GM21529 (cell line): ENCODE measurements around the gene SEMA3C.

Source experiments
- ATAC-seq: cut with Tn5 transposase; IDR thresholded peaks from one replicate; pipeline ENCODE4 v1.9.1; 2021; ENCODE audit not compliant: unreplicated experiment

Gene SEMA3C

GRCh38 chr7:80890426-80891258, 28.2 kb downstream of the SEMA3C start:
- no peak for ATAC-seq

- ATAC-seq = no peak
These were observed 29.3 kb downstream of the SEMA3C start for GRCh38 chr7:80889525-80889924.

DNA sequence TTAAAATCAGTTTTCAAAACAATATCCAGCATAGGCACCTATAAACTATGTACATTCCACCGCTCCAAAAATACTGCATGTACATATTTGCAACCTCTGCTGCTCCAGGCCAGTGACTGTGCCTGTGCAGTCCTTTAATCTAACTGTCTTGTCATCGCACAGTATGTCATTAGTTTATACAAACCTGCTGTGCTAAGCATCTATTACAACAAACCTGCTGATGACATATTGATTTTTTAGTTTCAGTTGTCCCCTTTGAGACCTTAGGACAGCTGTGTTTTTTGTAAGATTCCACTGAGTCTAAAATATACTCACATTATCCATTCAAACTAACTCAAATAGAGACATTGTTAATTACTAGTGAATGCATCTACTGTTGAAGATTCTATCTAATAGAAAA, 33.1 kb downstream of the SEMA3C start:
- ATAC-seq = no peak

DNA sequence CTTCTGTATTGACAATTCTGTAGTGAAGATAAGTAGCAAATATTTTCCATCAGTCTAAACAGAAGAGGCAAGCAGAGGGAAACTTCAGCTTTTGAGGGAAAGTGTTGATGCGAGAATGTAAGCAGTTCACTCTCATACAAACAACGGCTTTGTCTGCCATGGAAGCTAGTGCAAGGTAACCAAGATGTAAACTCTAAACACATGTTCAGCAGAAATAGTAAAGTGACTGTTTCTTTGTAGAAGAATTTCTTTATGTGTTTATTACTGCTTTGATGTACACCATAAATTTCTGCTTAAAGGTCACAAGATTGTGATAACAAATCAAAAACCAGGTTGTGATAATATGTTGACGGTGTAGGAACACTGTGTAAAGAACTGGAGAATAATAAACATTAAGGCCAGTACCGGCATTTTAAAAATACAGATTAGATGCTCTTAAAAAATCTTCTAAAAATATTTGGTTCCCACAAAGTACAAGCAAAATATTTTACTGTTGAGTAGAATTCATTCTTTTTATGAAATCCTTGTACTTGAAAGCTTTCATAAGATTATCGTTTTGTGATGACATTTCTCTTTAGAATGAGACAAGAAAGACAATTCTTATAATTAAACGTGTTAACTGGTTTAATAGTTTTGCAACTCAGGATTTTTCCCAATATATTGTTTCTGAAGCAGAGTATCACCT, 34.2 kb downstream of the SEMA3C start:
- no peak for ATAC-seq

DNA sequence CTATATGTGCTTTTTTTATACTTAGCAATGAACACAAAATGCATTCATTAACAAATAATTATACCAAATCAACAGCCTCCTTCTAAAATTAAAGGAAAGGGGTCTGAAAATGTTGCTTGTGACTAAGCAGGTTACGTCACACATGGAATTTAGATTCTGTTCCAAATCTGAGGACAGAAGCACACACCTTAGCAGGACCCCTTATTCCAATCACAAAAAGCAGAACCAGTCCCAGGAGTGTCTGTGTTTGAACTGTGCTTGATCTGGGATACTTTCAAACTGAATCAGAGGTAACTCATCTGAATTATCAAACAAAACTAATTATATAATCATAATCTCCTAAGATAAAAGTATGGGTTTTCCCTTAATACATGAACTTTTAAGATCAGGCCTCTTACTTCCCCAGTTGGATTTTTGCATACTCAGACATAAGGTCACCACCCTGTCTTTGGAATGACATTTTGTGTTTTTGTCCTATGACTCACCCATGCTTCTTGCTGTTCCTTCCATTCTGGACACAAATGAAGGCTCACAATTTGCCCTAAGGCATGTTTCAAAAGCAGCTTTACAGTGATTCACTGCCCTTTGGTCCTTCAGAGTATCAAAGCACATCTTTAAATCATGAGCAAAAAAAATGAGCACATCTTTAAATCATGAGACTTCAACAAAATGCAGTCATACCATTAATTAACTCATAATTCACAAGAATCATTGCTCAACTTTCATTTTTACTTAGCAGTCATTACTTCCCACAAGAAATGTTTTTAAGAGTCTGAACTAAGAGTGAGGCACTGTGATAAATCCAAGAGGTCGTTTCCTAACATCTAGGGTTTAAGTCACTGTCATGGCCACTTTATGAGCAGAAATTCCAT, 35.5 kb downstream of the SEMA3C start:
- no peak for ATAC-seq

DNA sequence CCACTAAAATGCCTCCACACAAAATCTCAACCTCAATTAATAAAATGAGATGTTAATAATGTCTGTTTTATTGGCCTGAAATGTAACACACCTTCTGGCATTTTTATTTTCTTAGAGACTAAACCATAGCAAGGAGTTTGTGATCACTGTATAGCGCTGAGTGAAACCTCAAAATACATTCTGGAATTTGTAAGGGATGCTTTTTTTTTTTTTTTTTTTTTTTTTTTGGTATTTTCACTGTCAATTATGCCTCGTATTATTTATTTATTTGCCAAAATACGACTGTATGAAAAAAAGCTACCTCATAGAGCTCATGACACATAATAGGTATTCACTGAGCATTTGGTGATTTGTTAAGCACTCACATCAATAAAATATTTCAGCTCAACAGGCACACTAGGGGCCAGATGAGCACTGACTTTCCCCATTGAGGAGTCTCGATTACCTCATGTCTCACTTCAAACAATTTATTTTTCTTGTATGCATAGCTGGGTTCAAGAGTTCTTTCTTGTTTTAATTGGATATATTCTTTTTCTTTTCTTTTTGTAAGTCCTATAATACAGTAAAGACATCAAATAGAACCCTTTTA, 36.5 kb downstream of the SEMA3C start:
- no peak for ATAC-seq

GRCh38 chr7:80881351-80881900, 37.4 kb downstream of the SEMA3C start:
- ATAC-seq = no peak

- ATAC-seq = no peak
These were observed 39.0 kb downstream of the SEMA3C start for GRCh38 chr7:80879849-80880248.

- no peak for ATAC-seq
These were observed 41.9 kb downstream of the SEMA3C start for GRCh38 chr7:80876894-80877414.

DNA sequence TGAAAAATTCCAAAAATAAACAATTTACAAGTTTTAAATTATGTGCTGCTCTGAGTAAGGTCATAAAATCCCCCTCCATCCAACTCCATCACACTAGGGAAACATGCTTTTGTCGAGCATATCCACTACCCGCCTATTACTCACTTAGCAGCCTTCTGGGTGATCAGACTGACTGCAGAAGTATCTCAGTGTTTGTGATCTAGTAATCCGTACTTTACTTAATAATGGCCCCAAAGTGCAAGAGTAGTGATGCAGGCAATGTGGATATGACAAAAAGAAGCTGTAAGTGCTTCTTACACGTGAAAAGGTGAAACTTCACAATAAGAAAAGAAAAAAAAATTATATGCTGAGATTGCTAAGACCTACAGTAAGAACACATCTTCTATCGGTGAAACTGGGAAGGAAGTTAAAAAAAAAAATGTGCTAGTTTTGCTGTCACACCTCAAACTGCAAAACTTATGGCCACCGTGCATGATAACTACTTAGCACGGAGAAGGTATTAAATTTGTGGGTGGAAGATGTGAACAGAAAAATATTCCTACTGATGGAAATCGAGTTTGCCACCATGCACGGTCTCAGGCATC, 43.2 kb downstream of the SEMA3C start:
- no peak for ATAC-seq

- ATAC-seq = no peak
These were observed 45.7 kb downstream of the SEMA3C start for GRCh38 chr7:80873140-80873539.

- ATAC-seq = no peak
These were observed 47.6 kb downstream of the SEMA3C start for GRCh38 chr7:80871228-80871627.

DNA sequence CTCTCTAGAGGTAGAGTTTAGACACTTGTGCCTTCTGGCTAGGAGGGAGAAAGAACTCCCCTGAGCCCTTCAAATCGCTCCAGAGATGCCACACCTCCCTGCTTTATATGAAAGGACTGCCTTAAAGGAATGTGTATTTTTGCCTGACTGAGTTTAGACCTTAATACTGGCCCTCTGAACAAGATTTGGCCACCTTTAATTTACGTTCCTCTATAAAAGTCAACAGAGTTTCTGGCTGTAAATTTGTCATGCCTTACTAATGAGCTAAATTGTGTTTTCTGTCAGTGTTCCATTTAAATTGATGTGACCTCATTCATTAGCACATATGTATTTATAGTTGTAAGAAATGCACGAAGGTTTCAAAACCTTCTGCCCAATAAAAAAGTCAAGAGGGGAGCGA, 48.0 kb downstream of the SEMA3C start:
- ATAC-seq = no peak

- no peak for ATAC-seq
These were observed 48.8 kb downstream of the SEMA3C start for GRCh38 chr7:80869821-80870751.

- ATAC-seq = no peak
These were observed 49.6 kb downstream of the SEMA3C start for GRCh38 chr7:80869106-80869784.

DNA sequence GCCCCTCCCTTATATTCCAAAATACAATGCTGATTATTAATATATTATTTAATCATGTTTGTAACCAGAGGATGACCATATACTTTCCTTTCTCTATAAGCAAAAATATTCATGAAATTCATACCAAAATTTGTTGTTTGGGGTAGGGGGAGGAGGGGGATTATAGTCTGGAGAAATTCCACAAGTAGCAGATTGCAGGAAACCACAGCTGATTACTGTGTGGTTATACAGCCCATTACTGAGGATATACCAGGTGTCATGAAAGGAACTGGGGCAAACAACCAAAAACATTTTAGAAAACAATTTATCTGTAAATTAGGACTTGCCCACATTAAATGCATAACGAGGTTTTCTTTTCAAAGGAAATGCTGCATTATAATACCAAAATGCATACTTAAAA, 50.3 kb downstream of the SEMA3C start:
- no peak for ATAC-seq

DNA sequence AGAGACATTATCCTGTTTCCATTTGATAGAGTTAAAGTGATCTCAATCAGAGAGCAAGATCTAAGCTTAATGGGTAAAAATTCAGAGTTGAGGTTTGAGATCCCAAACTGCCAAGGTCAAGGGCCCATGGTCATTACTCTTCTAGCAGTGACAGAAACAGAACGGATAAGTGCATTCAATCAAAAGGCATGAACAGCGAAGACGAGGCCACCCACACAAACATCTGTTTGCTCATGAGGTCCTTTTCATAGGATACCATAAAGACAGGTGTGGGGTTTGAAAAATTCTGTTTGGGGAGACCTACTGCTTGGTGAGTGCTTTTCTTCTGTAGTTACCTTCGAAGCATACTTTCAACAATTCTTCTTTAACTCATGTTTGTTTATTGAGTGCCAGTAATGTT, 58.3 kb downstream of the SEMA3C start:
- no peak for ATAC-seq

- ATAC-seq = no peak
These were observed 59.4 kb downstream of the SEMA3C start for GRCh38 chr7:80859272-80859970.
